ENCODE measurements around the gene CCSER2. TPM values are rescaled to one million over a fixed set of nuclear protein-coding genes. Genes with fewer than 3 reads are reported as not detected.
"Not testable (repeated sequence)": the region's sequence is repeated elsewhere in the genome, so short reads cannot be mapped to it uniquely, and the experiment has no call there.

Gene CCSER2
- polyA plus RNA-seq, 1 donor (not counting 4 experiments of a cell fraction or from before 2014, with no cell fraction given) = 26.7 TPM

- H3K36me3 ChIP-seq (ENCODE audit: control insufficient read depth in 2 of 2, extremely low read depth in 1 of 2, insufficient read depth in 2 of 2, low read length in 2 of 2) = no peaks in the 10 kb centered on the region
- peaks cover 23% of the 10 kb centered on the region for H3K4me1 ChIP-seq (ENCODE audit: control insufficient read depth, extremely low read depth, insufficient read depth, low read length)
- TF ChIP-seq EZH2 (IDR thresholded peaks at IDR 0.05; ENCODE audit: low read length) (no peak), CTCF (optimal IDR thresholded peaks at IDR 0.05 in 1 of 3, IDR thresholded peaks at IDR 0.05 in 1 of 3, conservative IDR thresholded peaks at IDR 0.05 in 1 of 3; ENCODE audit: extremely low read depth in 1 of 3, insufficient read depth in 2 of 3, low read length in 3 of 3) (no peak)
- peaks cover 7% of the 10 kb centered on the region for H3K9me3 ChIP-seq (ENCODE audit: control insufficient read depth, low read depth, low read length)
- peak overlapping the region; percentile 56 for H3K27ac ChIP-seq (ENCODE audit: control insufficient read depth, insufficient read depth, low read length)
- no peaks in the 10 kb centered on the region for H3K27me3 ChIP-seq (ENCODE audit: control insufficient read depth, extremely low read depth, insufficient read depth, low read length)
- DNase-seq (ENCODE audit: low read depth, low spot score) = no peak
- FAIRE-seq = no peak
- no peaks in the 10 kb centered on the region for H4K20me1 ChIP-seq (ENCODE audit: control insufficient read depth, extremely low read depth, insufficient read depth, low read length)
- H3K4me3 ChIP-seq (ENCODE audit: control insufficient read depth in 2 of 3, extremely low read depth in 1 of 3, insufficient read depth in 2 of 3, low read depth in 1 of 3, low read length in 3 of 3) = no peak overlapping the region
- H3K9ac ChIP-seq (ENCODE audit: control insufficient read depth, extremely low read depth, insufficient read depth, low read length) = peak overlapping the region; percentile 18
- no peaks in the 10 kb centered on the region for H3K9me1 ChIP-seq (ENCODE audit: control insufficient read depth, extremely low read depth, insufficient read depth, low read length)
- no peak overlapping the region for H3K4me2 ChIP-seq (ENCODE audit: control insufficient read depth, extremely low read depth, insufficient read depth, low read depth, low read length)
- dilution Hi-C loops (cut with MboI; ENCODE audit: extremely low pct_ligation_motif_present, low sequenced_read_pairs) = no loop called here
- no peaks in the 10 kb centered on the region for H3K79me2 ChIP-seq (ENCODE audit: control insufficient read depth, insufficient read depth, low read length)
- H2AFZ ChIP-seq (ENCODE audit: control insufficient read depth, low read length) = peak overlapping the region; percentile 72
Measured at GRCh38 chr10:84525120-84525806, 196.9 kb downstream of the CCSER2 start.

- FAIRE-seq; H3K4me2 ChIP-seq (ENCODE audit: control insufficient read depth, extremely low read depth, insufficient read depth, low read depth, low read length); H3K27ac ChIP-seq (ENCODE audit: control insufficient read depth, insufficient read depth, low read length); H4K20me1 ChIP-seq (ENCODE audit: control insufficient read depth, extremely low read depth, insufficient read depth, low read length); DNase-seq (ENCODE audit: low read depth, low spot score); H3K9me3 ChIP-seq (ENCODE audit: control insufficient read depth, low read depth, low read length); H3K9me1 ChIP-seq (ENCODE audit: control insufficient read depth, extremely low read depth, insufficient read depth, low read length); H3K36me3 ChIP-seq (ENCODE audit: control insufficient read depth in 2 of 2, extremely low read depth in 1 of 2, insufficient read depth in 2 of 2, low read length in 2 of 2); H2AFZ ChIP-seq (ENCODE audit: control insufficient read depth, low read length); dilution Hi-C loops (cut with MboI; ENCODE audit: extremely low pct_ligation_motif_present, low sequenced_read_pairs); H3K27me3 ChIP-seq (ENCODE audit: control insufficient read depth, extremely low read depth, insufficient read depth, low read length); H3K79me2 ChIP-seq (ENCODE audit: control insufficient read depth, insufficient read depth, low read length); H3K9ac ChIP-seq (ENCODE audit: control insufficient read depth, extremely low read depth, insufficient read depth, low read length); H3K4me3 ChIP-seq (ENCODE audit: control insufficient read depth in 2 of 3, extremely low read depth in 1 of 3, insufficient read depth in 2 of 3, low read depth in 1 of 3, low read length in 3 of 3): not testable (repeated sequence)
- peaks cover 23% of the 10 kb centered on the region for H3K4me1 ChIP-seq (ENCODE audit: control insufficient read depth, extremely low read depth, insufficient read depth, low read length)
Measured at GRCh38 chr10:84525807-84526182, 197.4 kb downstream of the CCSER2 start.

GRCh38 chr10:84527386-84527785 is 199.0 kb downstream of the CCSER2 start:
- H3K36me3 ChIP-seq (ENCODE audit: control insufficient read depth in 2 of 2, extremely low read depth in 1 of 2, insufficient read depth in 2 of 2, low read length in 2 of 2); H4K20me1 ChIP-seq (ENCODE audit: control insufficient read depth, extremely low read depth, insufficient read depth, low read length); H2AFZ ChIP-seq (ENCODE audit: control insufficient read depth, low read length); H3K9me3 ChIP-seq (ENCODE audit: control insufficient read depth, low read depth, low read length); H3K27me3 ChIP-seq (ENCODE audit: control insufficient read depth, extremely low read depth, insufficient read depth, low read length); H3K9me1 ChIP-seq (ENCODE audit: control insufficient read depth, extremely low read depth, insufficient read depth, low read length); H3K9ac ChIP-seq (ENCODE audit: control insufficient read depth, extremely low read depth, insufficient read depth, low read length); H3K27ac ChIP-seq (ENCODE audit: control insufficient read depth, insufficient read depth, low read length); H3K4me3 ChIP-seq (ENCODE audit: control insufficient read depth in 2 of 3, extremely low read depth in 1 of 3, insufficient read depth in 2 of 3, low read depth in 1 of 3, low read length in 3 of 3); H3K79me2 ChIP-seq (ENCODE audit: control insufficient read depth, insufficient read depth, low read length); dilution Hi-C loops (cut with MboI; ENCODE audit: extremely low pct_ligation_motif_present, low sequenced_read_pairs): not testable (repeated sequence)
- DNase-seq (ENCODE audit: low read depth, low spot score) (peak; percentile 15), FAIRE-seq (peak; percentile 62)
- Histone ChIP-seq H3K4me2 (ENCODE audit: control insufficient read depth, extremely low read depth, insufficient read depth, low read depth, low read length) (peak overlapping the region; percentile 37), H3K4me1 (ENCODE audit: control insufficient read depth, extremely low read depth, insufficient read depth, low read length) (peaks cover 33% of the 10 kb centered on the region)

- dilution Hi-C loops (cut with MboI; ENCODE audit: extremely low pct_ligation_motif_present, low sequenced_read_pairs); FAIRE-seq; H3K9me3 ChIP-seq (ENCODE audit: control insufficient read depth, low read depth, low read length); H3K4me2 ChIP-seq (ENCODE audit: control insufficient read depth, extremely low read depth, insufficient read depth, low read depth, low read length); H4K20me1 ChIP-seq (ENCODE audit: control insufficient read depth, extremely low read depth, insufficient read depth, low read length); H3K27ac ChIP-seq (ENCODE audit: control insufficient read depth, insufficient read depth, low read length); H3K79me2 ChIP-seq (ENCODE audit: control insufficient read depth, insufficient read depth, low read length); H3K27me3 ChIP-seq (ENCODE audit: control insufficient read depth, extremely low read depth, insufficient read depth, low read length); DNase-seq (ENCODE audit: low read depth, low spot score); H3K9ac ChIP-seq (ENCODE audit: control insufficient read depth, extremely low read depth, insufficient read depth, low read length); H3K9me1 ChIP-seq (ENCODE audit: control insufficient read depth, extremely low read depth, insufficient read depth, low read length); H2AFZ ChIP-seq (ENCODE audit: control insufficient read depth, low read length); H3K4me3 ChIP-seq (ENCODE audit: control insufficient read depth in 2 of 3, extremely low read depth in 1 of 3, insufficient read depth in 2 of 3, low read depth in 1 of 3, low read length in 3 of 3); H3K36me3 ChIP-seq (ENCODE audit: control insufficient read depth in 2 of 2, extremely low read depth in 1 of 2, insufficient read depth in 2 of 2, low read length in 2 of 2): not testable (repeated sequence)
- peaks cover 33% of the 10 kb centered on the region for H3K4me1 ChIP-seq (ENCODE audit: control insufficient read depth, extremely low read depth, insufficient read depth, low read length)
Measured at GRCh38 chr10:84528526-84528925, 200.1 kb downstream of the CCSER2 start.
